Astrocyte (in vitro differentiated cells and primary cell): ENCODE results near the gene SPATA16.

ENCODE experiments used
- CTCF ChIP-seq: IDR thresholded peaks from 2 replicates; pipeline ENCODE4 v1.5.1; 2011; ENCODE audit warnings: low read depth, mild to moderate bottlenecking, inconsistent platforms, low read length, moderate library complexity; ENCODE audit not compliant: insufficient read depth
- EZH2 ChIP-seq: IDR thresholded peaks from 2 replicates; pipeline ENCODE4 v1.6.1; 2012; ENCODE audit warnings: mild to moderate bottlenecking, low read length, inconsistent platforms; ENCODE audit not compliant: insufficient read depth

- TF ChIP-seq CTCF (no peak), EZH2 (no peak)
Measured at GRCh38 chr3:173003956-173004355, 137.1 kb downstream of the SPATA16 start.
